Hepatocyte (in vitro differentiated cells): ENCODE measurements around the gene EDAR. TPM values are rescaled to one million over a fixed set of nuclear protein-coding genes. Genes with fewer than 3 reads are reported as not detected.

ENCODE experiments used
- DNase-seq: peaks from one replicate; pipeline ENCODE4 v3.0.0-alpha.2; 2016; ENCODE audit warnings: low spot score
- H2AFZ ChIP-seq: fragments of 200-600 bp; sonication (generic); 2 replicates; pipeline ENCODE4 v1.6.0; 2016; ENCODE audit warnings: antibody characterized with exemption, mild to moderate bottlenecking
- H3K27ac ChIP-seq: fragments of 200-600 bp; sonication (generic); 2 replicates; pipeline ENCODE4 v1.5.1; 2016; ENCODE audit warnings: mild to moderate bottlenecking
- H3K27me3 ChIP-seq: fragments of 200-600 bp; sonication (generic); 2 replicates; pipeline ENCODE4 v1.6.1; 2016
- H3K36me3 ChIP-seq: fragments of 200-600 bp; sonication (generic); replicated peaks from 2 replicates; pipeline ENCODE4 v1.5.1; 2016; ENCODE audit warnings: low read depth; ENCODE audit not compliant: insufficient read depth
- H3K4me1 ChIP-seq: fragments of 200-600 bp; sonication (generic); 2 replicates; pipeline ENCODE4 v1.5.1; 2016; ENCODE audit warnings: mild to moderate bottlenecking, moderate library complexity; ENCODE audit not compliant: insufficient read depth
- H3K4me2 ChIP-seq: fragments of 200-600 bp; sonication (generic); 2 replicates; pipeline ENCODE4 v1.6.0; 2016
- H3K4me3 ChIP-seq: fragments of 200-600 bp; sonication (generic); 2 replicates; pipeline ENCODE4 v1.5.1; 2016; ENCODE audit warnings: mild to moderate bottlenecking
- H3K79me2 ChIP-seq: fragments of 200-600 bp; sonication (generic); 2 replicates; pipeline ENCODE4 v1.6.0; 2017; ENCODE audit warnings: mild to moderate bottlenecking
- H3K9me2 ChIP-seq: fragments of 200-600 bp; sonication (generic); replicated peaks from 2 replicates; pipeline ENCODE4 v1.6.0; 2017; ENCODE audit warnings: mild to moderate bottlenecking; ENCODE audit not compliant: insufficient read depth
- H3K9me3 ChIP-seq: fragments of 200-600 bp; sonication (generic); 2 replicates; pipeline ENCODE4 v1.5.1; 2016; ENCODE audit warnings: low read depth, mild to moderate bottlenecking
- H4K20me1 ChIP-seq: fragments of 200-600 bp; sonication (generic); 2 replicates; pipeline ENCODE4 v1.6.0; 2016; ENCODE audit warnings: mild to moderate bottlenecking; ENCODE audit not compliant: insufficient read depth, poor library complexity, severe bottlenecking
- CTCF ChIP-seq: fragments of 200-600 bp; sonication (generic); IDR thresholded peaks from 2 replicates; pipeline ENCODE4 v1.5.1; 2016; ENCODE audit warnings: antibody characterized with exemption, mild to moderate bottlenecking; ENCODE audit not compliant: poor library complexity
- EZH2 ChIP-seq: fragments of 200-600 bp; sonication (generic); IDR thresholded peaks from 2 replicates; pipeline ENCODE4 v1.6.1; 2016; ENCODE audit warnings: antibody characterized with exemption, mild to moderate bottlenecking, borderline replicate concordance
- EZH2phosphoT487 ChIP-seq: fragments of 200-600 bp; sonication (generic); IDR thresholded peaks from one replicate; pipeline ENCODE4 v1.6.1; 2018; ENCODE audit warnings: antibody characterized with exemption, mild to moderate bottlenecking, low read depth, moderate library complexity; ENCODE audit not compliant: unreplicated experiment, severe bottlenecking
- WGBS: methylation state at CpG from one replicate; pipeline ENCODE4 v1.1.6; 2016; ENCODE audit warnings: low lambda C conversion rate; ENCODE audit errors: missing lambda C conversion rate; 5-methylcytosine and 5-hydroxymethylcytosine counted together
- polyA plus RNA-seq: library from polyadenylated mRNA; unstranded; fragments of >200 nt; fragmentation: Nextera tagmentation; extraction: Ambion mirVana; gene quantifications from 2 replicates; pipeline ENCODE4 v1.2.1, GENCODE V29; 2016
- total RNA-seq: library from RNA; depleted of rRNA; stranded (reverse); fragments of >200 nt; gene quantifications from 2 replicates; pipeline ENCODE4 v1.2.3, GENCODE V29; 2014

Gene EDAR
- total and polyA plus RNA-seq, 2 experiments from 2014 or later: 0.20 to 0.21 TPM

- H3K79me2 ChIP-seq: no peaks in the 10 kb centered on the region
- H3K36me3 ChIP-seq: no peaks in the 10 kb centered on the region
- no peaks in the 10 kb centered on the region for H3K9me3 ChIP-seq
- no peak overlapping the region for H3K4me2 ChIP-seq
- no peak for DNase-seq
- TF ChIP-seq CTCF (no peak), EZH2phosphoT487 (no peak), EZH2 (no peak)
- H2AFZ ChIP-seq: no peak overlapping the region
- H4K20me1 ChIP-seq: no peaks in the 10 kb centered on the region
- H3K27me3 ChIP-seq: no peaks in the 10 kb centered on the region
- peaks cover 4% of the 10 kb centered on the region for H3K4me1 ChIP-seq
- no peak overlapping the region for H3K27ac ChIP-seq
- H3K9me2 ChIP-seq: no peaks in the 10 kb centered on the region
- H3K4me3 ChIP-seq: no peak overlapping the region
- 58% methylated on average over 10 of the region's 10 CpGs for WGBS
These were observed 56.2 kb downstream of the EDAR start for GRCh38 chr2:108932736-108933332.

GRCh38 chr2:108931372-108931771 lies 57.6 kb downstream of the EDAR start:
- Histone ChIP-seq H3K27ac (no peak overlapping the region), H3K9me2 (no peaks in the 10 kb centered on the region), H4K20me1 (no peaks in the 10 kb centered on the region), H3K9me3 (no peaks in the 10 kb centered on the region), H3K4me1 (peaks cover 4% of the 10 kb centered on the region), H3K79me2 (no peaks in the 10 kb centered on the region), H2AFZ (no peak overlapping the region), H3K4me2 (no peak overlapping the region), H3K4me3 (no peak overlapping the region), H3K36me3 (no peaks in the 10 kb centered on the region), H3K27me3 (no peaks in the 10 kb centered on the region)
- DNase-seq: no peak
- TF ChIP-seq EZH2 (no peak), EZH2phosphoT487 (no peak), CTCF (no peak)
- WGBS: 95% methylated on average over 1 of the region's 1 CpG

DNA sequence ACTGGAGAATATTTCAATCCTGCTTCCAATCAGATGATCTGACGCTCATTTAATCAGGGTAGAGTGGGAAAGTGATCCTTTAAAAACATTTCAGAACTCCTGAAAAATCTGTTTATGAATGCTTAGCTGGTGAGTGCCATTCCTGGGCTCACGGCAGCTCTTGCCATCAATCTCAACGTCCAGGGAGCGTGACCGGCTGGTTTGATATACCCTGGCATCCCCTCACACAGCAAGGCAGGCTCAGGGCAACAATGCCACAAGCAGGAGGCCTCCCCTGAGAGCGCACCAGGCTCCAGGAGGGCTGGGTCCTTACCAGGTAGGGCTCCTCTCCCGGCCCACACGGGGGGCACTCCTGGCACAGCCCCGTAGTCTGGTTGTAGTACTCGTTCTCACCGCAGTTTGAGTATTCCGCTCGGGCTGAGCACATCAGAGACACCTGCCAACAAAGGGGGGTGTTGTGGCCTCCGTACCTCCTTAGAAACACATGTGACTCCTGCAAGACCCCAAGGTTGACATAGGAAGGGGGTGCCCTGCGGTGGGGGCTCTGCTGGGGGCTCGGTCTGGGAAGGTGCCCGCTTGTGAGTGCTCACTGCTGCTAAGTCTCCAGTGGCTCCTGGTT lies 59.1 kb downstream of the EDAR start:
- DNase-seq: no peak
- no peaks in the 10 kb centered on the region for H3K36me3 ChIP-seq
- no peaks in the 10 kb centered on the region for H3K9me3 ChIP-seq
- H3K27ac ChIP-seq: no peak overlapping the region
- peaks cover 4% of the 10 kb centered on the region for H3K4me1 ChIP-seq
- TF ChIP-seq EZH2phosphoT487: no peak
- TF ChIP-seq EZH2: no peak
- no peak for TF ChIP-seq CTCF
- H2AFZ ChIP-seq: no peak overlapping the region
- H3K4me3 ChIP-seq: no peak overlapping the region
- H3K79me2 ChIP-seq: no peaks in the 10 kb centered on the region
- H3K27me3 ChIP-seq: no peaks in the 10 kb centered on the region
- no peak overlapping the region for H3K4me2 ChIP-seq
- no peaks in the 10 kb centered on the region for H4K20me1 ChIP-seq
- no peaks in the 10 kb centered on the region for H3K9me2 ChIP-seq
- 95% methylated on average over 17 of the region's 17 CpGs for whole genome bisulfite sequencing
